ENCODE data around the gene GALR1. TPM values are rescaled to one million over a fixed set of nuclear protein-coding genes. Genes with fewer than 3 reads are reported as not detected.
A peak's percentile ranks its signal among the peaks of the same experiment; 100 is the strongest.

GALR1 gene
- total RNA-seq, 2 experiments from 2014 or later = not detected

GRCh38 chr18:77209587-77209986 is 40.1 kb upstream of the GALR1 start:
- ChIA-PET CTCF (interaction anchor here (0.9 kb wide), 1 partner anchor 209 kb away, joined by 3 read pairs; no protein-coding TSS in a partner anchor), POLR2A (interaction anchor here (1.1 to 1.5 kb wide), 3 partner anchors 76 to 155 kb away, joined by 3 to 4 read pairs (median 3); partner anchors contain the start of gene MBP)
- no peak overlapping the region for H3K27ac ChIP-seq (ENCODE audit: low read depth in 1 of 2, low read length in 2 of 2)
- Mint-ChIP-seq H3K27ac (peak overlapping the region; percentile 90), H3K36me3 (ENCODE audit: low read depth) (no peaks in the 10 kb centered on the region), H3K27me3 (no peaks in the 10 kb centered on the region), H3K4me3 (peak overlapping the region; percentile 94), H3K4me1 (ENCODE audit: low read depth) (peaks cover 51% of the 10 kb centered on the region), H3K9me3 (no peaks in the 10 kb centered on the region)
- no peaks in the 10 kb centered on the region for H3K27me3 ChIP-seq (ENCODE audit: control insufficient read depth in 1 of 2, insufficient read depth in 2 of 2, low read length in 2 of 2)
- intact Hi-C loops (cut with DNase I, micrococcal nuclease) = loop anchor here (2.0 to 10.0 kb wide), 3 partner anchors 77 to 405 kb away; partner anchors contain the start of gene MBP (in 2 of the 2)
- peak overlapping the region; percentile 62 for H3K4me3 ChIP-seq (ENCODE audit: low read length)
- H3K9me3 ChIP-seq (ENCODE audit: control insufficient read depth in 1 of 2, insufficient read depth in 1 of 2, low read length in 2 of 2) = no peaks in the 10 kb centered on the region
- TF ChIP-seq, protein P1, sequence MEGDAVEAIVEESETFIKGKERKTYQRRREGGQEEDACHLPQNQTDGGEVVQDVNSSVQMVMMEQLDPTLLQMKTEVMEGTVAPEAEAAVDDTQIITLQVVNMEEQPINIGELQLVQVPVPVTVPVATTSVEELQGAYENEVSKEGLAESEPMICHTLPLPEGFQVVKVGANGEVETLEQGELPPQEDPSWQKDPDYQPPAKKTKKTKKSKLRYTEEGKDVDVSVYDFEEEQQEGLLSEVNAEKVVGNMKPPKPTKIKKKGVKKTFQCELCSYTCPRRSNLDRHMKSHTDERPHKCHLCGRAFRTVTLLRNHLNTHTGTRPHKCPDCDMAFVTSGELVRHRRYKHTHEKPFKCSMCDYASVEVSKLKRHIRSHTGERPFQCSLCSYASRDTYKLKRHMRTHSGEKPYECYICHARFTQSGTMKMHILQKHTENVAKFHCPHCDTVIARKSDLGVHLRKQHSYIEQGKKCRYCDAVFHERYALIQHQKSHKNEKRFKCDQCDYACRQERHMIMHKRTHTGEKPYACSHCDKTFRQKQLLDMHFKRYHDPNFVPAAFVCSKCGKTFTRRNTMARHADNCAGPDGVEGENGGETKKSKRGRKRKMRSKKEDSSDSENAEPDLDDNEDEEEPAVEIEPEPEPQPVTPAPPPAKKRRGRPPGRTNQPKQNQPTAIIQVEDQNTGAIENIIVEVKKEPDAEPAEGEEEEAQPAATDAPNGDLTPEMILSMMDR (IDR thresholded peaks at IDR 0.05) = no peak
- H3K4me1 ChIP-seq (ENCODE audit: insufficient read depth, low read length) = peaks cover 33% of the 10 kb centered on the region
- DNase-seq (no peak), ATAC-seq (ENCODE audit: poor library complexity) (no peak)
- H3K36me3 ChIP-seq (ENCODE audit: insufficient read depth, low read length) = no peaks in the 10 kb centered on the region

GRCh38 chr18:77210249-77210648 is 39.4 kb upstream of the GALR1 start:
- peaks cover 33% of the 10 kb centered on the region for H3K4me1 ChIP-seq (ENCODE audit: insufficient read depth, low read length)
- no peaks in the 10 kb centered on the region for H3K9me3 ChIP-seq (ENCODE audit: control insufficient read depth in 1 of 2, insufficient read depth in 1 of 2, low read length in 2 of 2)
- ChIA-PET POLR2A (interaction anchor here (1.1 to 1.5 kb wide), 2 partner anchors 78 to 156 kb away, joined by 3 to 4 read pairs; partner anchors contain the start of gene MBP), CTCF (interaction anchor here (0.9 kb wide), 1 partner anchor 210 kb away, joined by 3 read pairs; no protein-coding TSS in a partner anchor)
- peak overlapping the region; percentile 47 for H3K27ac Mint-ChIP-seq
- peak in 1 of 14 experiments; percentile 3 for DNase-seq
- intact Hi-C loops (cut with DNase I, micrococcal nuclease) = loop anchor here in 1 of 2 experiments (5.0 kb wide), 1 partner anchor 153 kb away; no protein-coding TSS in a partner anchor
- TF ChIP-seq, protein P1 (IDR thresholded peaks at IDR 0.05) = no peak
- no peaks in the 10 kb centered on the region for H3K36me3 ChIP-seq (ENCODE audit: insufficient read depth, low read length)
- peak overlapping the region; percentile 94 for H3K4me3 Mint-ChIP-seq
- H3K27me3 Mint-ChIP-seq = no peaks in the 10 kb centered on the region
- peaks cover 51% of the 10 kb centered on the region for H3K4me1 Mint-ChIP-seq (ENCODE audit: low read depth)
- H3K4me3 ChIP-seq (ENCODE audit: low read length) = no peak overlapping the region
- H3K27ac ChIP-seq (ENCODE audit: low read depth in 1 of 2, low read length in 2 of 2) = no peak overlapping the region
- H3K36me3 Mint-ChIP-seq (ENCODE audit: low read depth) = no peaks in the 10 kb centered on the region
- H3K9me3 Mint-ChIP-seq = no peaks in the 10 kb centered on the region
- no peak for ATAC-seq (ENCODE audit: poor library complexity)
- no peaks in the 10 kb centered on the region for H3K27me3 ChIP-seq (ENCODE audit: control insufficient read depth in 1 of 2, insufficient read depth in 2 of 2, low read length in 2 of 2)

DNA sequence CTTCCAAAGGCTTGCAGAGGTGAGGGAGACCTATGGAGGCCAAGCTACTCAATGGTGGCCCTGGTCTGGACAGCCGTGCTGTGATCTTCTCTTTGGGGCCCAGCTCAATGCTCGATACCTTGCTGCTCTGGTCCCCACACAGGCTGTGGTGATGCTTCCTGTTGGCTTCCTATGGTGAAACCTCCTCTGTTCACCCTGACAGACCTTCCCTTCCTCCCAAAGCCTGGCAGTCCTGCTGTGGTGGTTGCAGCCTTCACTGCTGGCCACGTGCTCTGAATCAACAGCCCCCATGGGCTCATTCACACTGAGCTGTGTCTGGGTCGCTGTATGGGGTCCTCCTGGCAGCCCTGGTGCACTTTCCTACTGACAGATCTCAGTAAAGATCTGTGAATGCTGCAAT is 31.0 kb upstream of the GALR1 start:
- Histone ChIP-seq H3K27me3 (ENCODE audit: control insufficient read depth in 1 of 2, insufficient read depth in 2 of 2, low read length in 2 of 2) (no peaks in the 10 kb centered on the region), H3K27ac (ENCODE audit: low read depth in 1 of 2, low read length in 2 of 2) (no peak overlapping the region), H3K4me3 (ENCODE audit: low read length) (no peak overlapping the region), H3K4me1 (ENCODE audit: insufficient read depth, low read length) (peaks cover 7% of the 10 kb centered on the region), H3K9me3 (ENCODE audit: control insufficient read depth in 1 of 2, insufficient read depth in 1 of 2, low read length in 2 of 2) (no peaks in the 10 kb centered on the region), H3K36me3 (ENCODE audit: insufficient read depth, low read length) (no peaks in the 10 kb centered on the region)
- no peaks in the 10 kb centered on the region for H3K9me3 Mint-ChIP-seq
- CTCF ChIA-PET = interaction anchor here (1.7 kb wide), 1 partner anchor 11 kb away, joined by 3 read pairs; no protein-coding TSS in a partner anchor
- no peak overlapping the region for H3K27ac Mint-ChIP-seq
- TF ChIP-seq, protein P1 (IDR thresholded peaks at IDR 0.05) = no peak
- no peaks in the 10 kb centered on the region for H3K27me3 Mint-ChIP-seq
- no peak for DNase-seq
- H3K4me1 Mint-ChIP-seq (ENCODE audit: low read depth) = no peaks in the 10 kb centered on the region
- POLR2A ChIA-PET = no interaction called here
- no peak for ATAC-seq (ENCODE audit: poor library complexity)
- H3K4me3 Mint-ChIP-seq = no peak overlapping the region
- intact Hi-C loops (cut with DNase I, micrococcal nuclease) = no loop called here
- no peaks in the 10 kb centered on the region for H3K36me3 Mint-ChIP-seq (ENCODE audit: low read depth)

Data from CD4-positive, alpha-beta T cell (primary cell).